Measurements from ENCODE around the gene DPP4.

GRCh38 chr2:161991991-161992390 lies 82.0 kb downstream of the DPP4 start:
- no peak for TF ChIP-seq EZH2 (IDR thresholded peaks at IDR 0.05; ENCODE audit: low read length)
- TF ChIP-seq CTCF (optimal IDR thresholded peaks at IDR 0.05 in 1 of 3, IDR thresholded peaks at IDR 0.05 in 1 of 3, conservative IDR thresholded peaks at IDR 0.05 in 1 of 3; ENCODE audit: extremely low read depth in 1 of 3, insufficient read depth in 2 of 3, low read length in 3 of 3): no peak

All from keratinocyte (primary cell).